ENCODE data around the gene MYBPH.

The MYBPH gene

GRCh38 chr1:203175237-203175826 lies at the start of gene MYBPH:
TSS of gene MYBPH (minus strand) at chr1:203175826. CDS start at chr1:203175755, 71 bp downstream.
- no peak for DNase-seq

- no peak for DNase-seq
Measured at GRCh38 chr1:203225071-203225470, 49.4 kb upstream of the MYBPH start.

- no peak for DNase-seq
Measured at GRCh38 chr1:203223012-203223775, 47.6 kb upstream of the MYBPH start.

GRCh38 chr1:203219934-203220333 lies 44.3 kb upstream of the MYBPH start:
- no peak for DNase-seq

- no peak for DNase-seq
Measured at GRCh38 chr1:203219171-203219570, 43.5 kb upstream of the MYBPH start.

- no peak for DNase-seq
Measured at GRCh38 chr1:203217668-203218067, 42.0 kb upstream of the MYBPH start.

- no peak for DNase-seq
Measured at GRCh38 chr1:203217139-203217655, 41.6 kb upstream of the MYBPH start.

- peak; percentile 67 for DNase-seq
Measured at GRCh38 chr1:203216274-203217138, 40.9 kb upstream of the MYBPH start.

- DNase-seq, result peak; percentile 4
Measured at GRCh38 chr1:203215573-203215972, 39.9 kb upstream of the MYBPH start.

GRCh38 chr1:203214871-203215270 lies 39.2 kb upstream of the MYBPH start:
- no peak for DNase-seq

GRCh38 chr1:203213126-203213525 lies 37.5 kb upstream of the MYBPH start:
- DNase-seq, result no peak

- no peak for DNase-seq
Measured at GRCh38 chr1:203211812-203212211, 36.2 kb upstream of the MYBPH start.

- DNase-seq, result no peak
Measured at GRCh38 chr1:203210988-203211387, 35.4 kb upstream of the MYBPH start.

- DNase-seq, result no peak
Measured at GRCh38 chr1:203210350-203210749, 34.7 kb upstream of the MYBPH start.

- no peak for DNase-seq
Measured at GRCh38 chr1:203208181-203208580, 32.6 kb upstream of the MYBPH start.

- DNase-seq, result no peak
Measured at GRCh38 chr1:203207751-203208150, 32.1 kb upstream of the MYBPH start.

GRCh38 chr1:203206129-203206687 lies 30.6 kb upstream of the MYBPH start:
- DNase-seq, result no peak

- no peak for DNase-seq
Measured at GRCh38 chr1:203204756-203205155, 29.1 kb upstream of the MYBPH start.

GRCh38 chr1:203202431-203203245 lies 27.0 kb upstream of the MYBPH start:
- DNase-seq, result no peak

GRCh38 chr1:203201516-203202205 lies 26.0 kb upstream of the MYBPH start:
- no peak for DNase-seq

- DNase-seq, result no peak
Measured at GRCh38 chr1:203200916-203201315, 25.3 kb upstream of the MYBPH start.
